Bone marrow (tissue), 2 donors: ENCODE measurements around the gene NT5C1B.

Experiments
- DNase-seq, 2 donors: peaks; one replicate each; lab custom pipeline; 2025; lab: John Stamatoyannopoulos, UW

NT5C1B gene

DNA sequence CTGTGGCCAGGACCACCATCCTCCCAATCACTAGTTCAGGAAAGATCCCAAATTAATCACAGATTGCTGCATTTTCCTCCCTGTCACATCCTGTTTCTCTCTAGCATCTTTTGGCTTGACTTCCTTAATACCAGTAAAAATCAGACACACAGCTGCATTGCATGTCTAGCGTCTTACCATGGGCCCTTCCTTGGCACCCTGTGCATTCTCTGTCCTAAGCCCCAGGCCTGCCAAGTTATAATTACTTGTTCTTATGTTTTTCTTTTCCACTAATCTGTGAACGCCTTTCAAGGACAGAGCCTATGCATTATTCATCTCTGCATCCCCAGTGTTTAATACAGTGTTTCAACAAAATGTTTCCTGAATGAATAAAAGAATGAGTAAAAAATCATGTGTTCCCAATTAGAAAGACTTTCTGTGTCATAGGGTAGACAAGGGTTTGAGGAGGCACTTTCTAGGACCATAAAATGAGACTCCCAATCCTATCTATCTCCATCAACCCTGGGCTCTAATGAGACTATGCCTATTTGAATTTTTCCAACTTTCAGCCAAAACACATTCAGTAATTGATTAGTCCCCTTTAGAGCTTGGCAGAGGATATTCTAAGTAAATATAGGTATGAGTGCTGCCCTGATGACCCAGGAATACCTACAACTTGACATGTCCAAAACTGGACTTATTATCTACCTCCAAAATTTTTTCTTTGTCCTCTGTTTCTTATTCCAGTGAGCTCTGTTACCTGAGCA is 10.3 kb upstream of the NT5C1B start:
- no peak for DNase-seq

DNA sequence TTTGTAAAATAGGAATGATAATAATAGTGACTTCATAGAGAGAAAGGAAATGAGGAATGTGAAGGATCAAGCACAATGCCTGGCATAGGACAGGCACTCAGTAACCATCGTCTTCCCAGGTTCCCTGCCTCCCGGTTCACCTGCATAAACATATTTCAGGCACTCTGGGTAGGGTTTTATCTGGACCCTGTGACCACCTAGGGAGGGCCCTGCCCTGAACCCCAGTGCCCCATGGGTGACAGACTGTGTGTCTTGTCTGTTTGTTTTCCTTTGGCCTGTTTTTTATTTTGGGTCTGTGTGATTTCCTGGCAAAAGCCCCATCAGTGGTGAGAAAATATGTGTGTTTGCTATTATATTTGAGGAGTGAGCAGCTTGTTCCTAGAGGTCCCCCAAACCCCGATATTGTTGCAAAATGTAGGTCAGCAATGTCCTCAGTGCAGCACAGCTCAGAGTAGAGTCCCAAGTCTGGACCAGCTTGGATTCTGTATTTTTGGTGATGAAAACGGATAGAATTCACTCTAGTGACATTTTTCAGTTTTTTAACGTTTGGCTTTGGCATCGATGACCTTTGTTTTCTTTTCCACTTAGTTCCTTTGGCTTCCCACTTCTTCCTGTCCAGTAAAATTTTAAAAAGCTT is 9.6 kb upstream of the NT5C1B start:
- no peak for DNase-seq

DNA sequence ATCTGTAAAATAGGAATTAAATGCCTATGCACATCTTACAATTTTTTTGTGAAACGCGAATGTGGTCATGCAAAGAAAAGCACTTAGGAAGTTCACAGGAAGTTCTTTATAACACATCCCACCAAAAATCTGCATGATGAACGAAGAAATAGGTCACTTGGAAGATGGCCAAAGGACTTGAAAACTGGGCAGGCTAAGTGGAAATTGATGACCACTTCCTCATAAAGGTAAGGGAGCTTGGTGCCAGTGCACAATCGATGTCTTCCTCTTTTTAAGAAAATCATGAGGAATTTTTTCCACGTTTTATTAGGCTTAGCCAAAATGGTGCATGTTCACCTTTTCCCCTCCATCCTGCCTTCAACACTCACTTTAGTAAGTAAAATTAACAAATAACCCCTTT is 8.2 kb upstream of the NT5C1B start:
- no peak for DNase-seq

DNA sequence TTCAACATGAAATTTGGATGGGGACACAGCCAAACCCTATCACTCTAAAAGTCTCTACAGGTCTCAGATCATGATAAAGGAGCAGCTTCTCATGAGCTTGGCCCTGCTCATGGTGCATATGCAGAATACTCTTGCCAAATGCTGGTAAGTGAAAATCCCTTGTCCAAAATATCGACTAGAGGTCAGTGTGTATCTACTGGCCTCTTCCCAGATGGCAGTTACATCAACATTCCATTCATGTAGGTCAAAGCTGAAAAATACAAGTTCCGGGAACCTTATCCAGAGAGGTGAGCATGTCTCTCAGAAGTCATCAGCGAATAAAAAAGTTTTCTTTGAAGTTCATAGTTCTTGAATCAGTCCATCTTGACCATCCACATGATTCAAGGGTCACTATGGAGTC is 7.6 kb upstream of the NT5C1B start:
- no peak for DNase-seq

DNA sequence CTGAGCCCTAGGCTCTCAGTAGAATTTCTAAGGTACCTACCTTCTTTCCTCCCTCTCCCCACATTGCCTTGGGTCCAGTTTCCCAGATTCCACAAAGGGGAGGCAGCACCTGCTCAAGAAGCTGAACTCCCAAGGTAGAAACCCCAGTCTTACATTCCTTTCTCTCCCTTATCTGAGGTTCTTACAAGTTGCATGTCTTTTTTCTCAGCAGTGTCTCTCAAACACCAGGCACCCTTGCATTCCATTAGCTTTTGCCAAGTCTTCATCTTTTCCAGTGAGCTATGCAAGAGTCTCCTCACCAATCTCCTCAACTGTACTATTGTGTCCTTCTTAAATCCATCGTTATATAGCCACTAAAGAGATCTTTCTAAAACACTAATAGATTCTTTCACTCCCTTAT is 4.1 kb upstream of the NT5C1B start:
- no peak for DNase-seq

DNA sequence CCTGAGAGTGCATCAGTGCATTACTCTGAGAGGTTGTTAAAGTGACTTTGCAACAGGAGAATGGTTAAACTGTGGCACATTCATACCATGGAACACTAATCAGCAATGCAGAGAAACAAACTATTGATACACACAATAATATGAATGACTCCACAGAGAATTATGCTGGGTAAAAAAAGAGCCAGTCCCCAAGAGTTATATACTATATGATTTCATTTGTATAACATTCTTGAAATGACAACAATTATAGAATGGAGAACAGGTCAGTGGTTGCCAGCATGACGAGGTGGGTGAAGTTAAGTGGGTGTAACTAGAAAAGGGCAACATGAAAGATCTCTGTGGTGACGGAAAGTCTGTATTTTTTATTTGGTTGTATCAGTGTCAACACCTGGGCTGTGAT is 3.0 kb upstream of the NT5C1B start:
- DNase-seq: no peak

DNA sequence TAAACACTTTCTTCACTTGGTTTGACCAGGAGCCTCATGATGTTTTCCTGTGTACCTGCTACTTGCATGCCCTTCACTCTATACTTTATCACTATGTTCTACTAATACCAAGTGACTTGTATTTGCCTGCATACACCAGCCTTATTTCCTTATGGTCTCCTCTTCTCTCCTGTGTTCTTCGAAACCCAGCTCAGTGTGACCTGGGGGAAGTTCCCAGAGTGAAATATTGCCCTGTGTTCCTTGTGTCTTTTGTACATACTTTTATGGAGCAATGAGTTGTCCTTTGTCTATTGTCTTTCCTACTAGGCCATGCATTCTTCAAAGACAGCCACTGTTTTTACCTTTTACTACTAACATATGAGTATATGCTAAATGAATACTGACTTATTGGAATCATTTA is 567 bp downstream of the NT5C1B start:
- no peak for DNase-seq

DNA sequence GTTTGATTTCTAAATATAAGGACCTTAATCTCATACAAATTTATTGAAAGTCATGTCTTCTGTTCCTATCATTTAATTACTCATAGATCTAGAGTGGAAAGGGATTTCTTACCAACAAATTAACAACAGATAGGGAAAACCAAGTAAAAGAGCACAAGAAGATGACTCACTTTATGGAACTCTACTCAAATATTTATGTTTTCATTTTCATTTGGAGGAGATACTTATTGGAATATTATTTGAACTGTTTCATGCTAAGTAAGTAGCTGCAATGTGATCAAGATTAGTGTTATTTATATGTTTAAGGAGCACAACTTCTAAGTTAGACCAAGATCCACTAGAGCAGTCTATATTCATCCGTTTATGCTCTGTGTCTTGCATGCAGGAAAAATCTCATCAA is 1.3 kb downstream of the NT5C1B start:
- DNase-seq: no peak

DNA sequence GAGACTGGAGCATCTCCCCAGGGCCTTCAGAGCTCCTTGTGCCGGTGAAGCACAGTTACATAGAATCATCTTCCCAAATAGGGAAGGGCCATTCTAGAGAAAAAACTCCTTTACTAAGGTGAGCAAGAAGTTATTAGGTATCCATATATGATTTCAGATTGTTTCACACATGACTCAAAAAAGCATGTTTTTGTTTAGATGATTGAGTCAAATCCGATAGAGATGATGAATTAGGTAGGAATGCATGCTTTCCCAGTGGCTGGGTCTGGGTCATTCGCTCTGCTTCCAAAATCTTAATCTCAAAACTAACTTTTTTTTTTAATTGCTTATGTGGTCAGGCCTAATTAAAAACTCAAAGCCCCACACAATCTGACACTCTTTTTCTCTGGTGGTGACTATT is 3.8 kb downstream of the NT5C1B start:
- no peak for DNase-seq

DNA sequence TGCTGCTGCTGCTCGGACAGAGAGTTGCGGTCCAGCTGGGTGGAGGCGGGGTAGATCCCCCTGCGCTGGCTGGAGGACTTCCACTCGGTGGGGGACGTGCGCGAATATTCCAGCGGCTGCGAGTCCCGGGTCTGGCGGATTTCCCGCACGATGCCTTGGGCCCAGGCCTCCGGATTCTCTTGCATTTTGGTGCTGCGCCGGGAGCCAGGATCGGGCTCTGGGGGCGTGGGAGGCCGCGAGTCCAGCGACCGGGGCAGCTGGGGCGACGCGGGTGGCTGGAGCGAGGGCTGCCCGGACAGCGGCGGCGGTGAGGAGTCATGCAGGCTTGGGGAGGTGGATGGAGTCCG is 4.8 kb downstream of the NT5C1B start:
- no peak for DNase-seq

DNA sequence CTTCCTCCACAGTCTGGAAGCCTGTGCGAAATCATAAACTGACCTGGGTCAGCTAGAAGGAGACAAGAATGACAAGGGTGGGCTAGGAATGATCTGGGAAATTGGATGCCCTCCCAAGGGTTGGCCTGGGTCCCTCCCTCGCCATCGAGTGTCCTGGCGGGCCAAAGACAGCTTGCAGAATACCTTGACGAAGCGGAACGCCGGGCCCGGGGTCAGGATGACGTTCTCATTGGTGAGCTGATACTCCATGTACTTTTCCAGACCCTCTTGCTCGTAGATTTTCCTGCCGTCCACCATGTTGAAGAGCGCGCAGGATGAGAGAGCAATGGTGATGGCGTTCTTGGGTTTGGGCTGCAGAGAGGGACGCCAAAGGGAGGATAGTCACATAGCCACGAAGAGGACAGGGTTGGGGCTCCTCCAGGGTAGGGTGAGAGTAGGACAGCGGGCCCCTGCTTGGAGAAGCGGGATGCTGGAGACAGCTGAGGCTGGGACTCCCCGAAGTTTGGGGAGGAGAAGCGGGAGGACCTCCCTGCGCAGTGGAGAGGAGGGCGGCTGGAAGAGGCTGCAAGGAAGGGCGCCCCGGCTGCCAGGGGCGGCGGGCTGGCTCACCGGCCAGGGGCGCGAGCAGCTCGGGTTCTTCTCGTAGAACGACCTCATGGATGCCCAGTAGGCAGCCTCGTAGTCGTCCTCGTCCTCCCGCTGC is 5.3 kb downstream of the NT5C1B start:
- DNase-seq: no peak

DNA sequence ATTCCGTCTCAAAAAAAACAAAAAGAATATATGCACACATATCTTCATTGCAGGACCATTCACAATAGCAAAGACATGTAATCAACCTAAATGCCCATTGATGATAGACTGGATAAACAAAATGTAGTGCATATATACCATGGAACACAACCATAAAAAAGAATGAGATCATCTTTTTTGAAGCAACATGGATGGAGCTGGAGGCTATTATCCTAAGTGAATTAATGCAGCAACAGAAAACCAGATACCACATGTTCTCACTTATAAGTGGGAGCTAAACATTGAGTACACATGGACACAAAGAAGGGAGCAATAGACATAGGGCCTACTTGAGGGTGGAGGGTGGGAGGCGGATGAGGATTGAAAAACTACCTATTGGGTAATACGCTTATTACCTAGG is 8.8 kb downstream of the NT5C1B start:
- no peak for DNase-seq

DNA sequence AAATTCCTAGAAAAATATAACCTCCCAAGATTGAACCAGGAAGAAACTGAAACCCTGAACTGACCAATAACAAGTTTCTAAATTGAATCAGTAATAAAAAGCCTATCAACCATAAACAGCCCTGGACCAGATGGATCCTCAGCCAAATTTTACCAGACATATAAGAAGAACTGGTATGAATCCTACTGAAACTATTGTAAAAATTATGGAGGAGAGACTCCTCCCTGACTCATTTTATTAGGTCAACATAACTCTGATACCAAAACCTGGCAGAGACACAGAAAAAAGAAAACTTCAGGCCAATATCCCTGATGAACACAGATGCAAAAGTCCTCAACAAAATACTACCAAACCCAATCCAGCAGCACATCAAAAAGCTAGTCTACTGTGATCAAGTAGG is 11.3 kb downstream of the NT5C1B start:
- DNase-seq: no peak

DNA sequence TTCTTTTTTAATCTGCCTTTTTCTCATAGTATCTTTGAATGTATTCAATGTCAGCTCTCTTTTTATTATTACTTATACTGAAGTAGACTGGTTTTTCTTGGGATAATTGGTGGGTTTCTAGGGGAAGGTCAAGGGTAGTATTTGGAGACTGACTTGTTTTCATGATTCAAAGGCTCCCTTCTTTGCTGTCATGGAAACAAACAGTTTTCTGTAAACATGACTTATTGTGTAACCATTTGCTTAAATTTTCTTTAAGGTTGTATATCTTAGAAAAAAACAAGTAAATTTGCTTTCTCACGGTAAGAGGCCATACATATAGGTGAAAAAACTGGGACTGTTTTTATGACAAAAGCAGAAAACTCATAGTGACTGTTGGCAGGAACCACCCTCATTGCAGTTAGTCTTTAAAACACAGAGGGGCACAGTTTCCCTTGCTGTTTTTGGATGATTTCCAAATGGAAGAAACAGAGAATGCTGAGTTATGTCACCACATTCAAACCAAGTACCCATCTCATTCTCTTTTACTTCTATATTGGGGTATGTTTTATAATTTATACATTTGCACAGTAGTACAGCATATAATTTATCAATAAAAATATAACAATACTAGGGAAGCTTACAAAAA is 23.1 kb downstream of the NT5C1B start:
- no peak for DNase-seq

DNA sequence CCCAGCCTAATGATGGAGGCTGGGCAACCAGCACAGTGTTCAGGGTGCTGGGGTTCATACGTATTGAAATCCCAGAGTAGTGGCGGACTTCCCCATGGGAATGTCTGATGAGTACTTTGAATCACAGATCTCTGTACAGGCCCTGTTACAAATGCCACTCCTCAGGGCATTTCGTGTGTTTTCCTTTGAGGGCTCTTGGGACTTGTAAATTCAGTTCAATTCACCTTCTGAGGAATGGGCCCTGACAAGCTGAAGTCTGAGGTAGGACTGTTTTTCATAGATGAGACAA is 28.6 kb downstream of the NT5C1B start:
- no peak for DNase-seq

DNA sequence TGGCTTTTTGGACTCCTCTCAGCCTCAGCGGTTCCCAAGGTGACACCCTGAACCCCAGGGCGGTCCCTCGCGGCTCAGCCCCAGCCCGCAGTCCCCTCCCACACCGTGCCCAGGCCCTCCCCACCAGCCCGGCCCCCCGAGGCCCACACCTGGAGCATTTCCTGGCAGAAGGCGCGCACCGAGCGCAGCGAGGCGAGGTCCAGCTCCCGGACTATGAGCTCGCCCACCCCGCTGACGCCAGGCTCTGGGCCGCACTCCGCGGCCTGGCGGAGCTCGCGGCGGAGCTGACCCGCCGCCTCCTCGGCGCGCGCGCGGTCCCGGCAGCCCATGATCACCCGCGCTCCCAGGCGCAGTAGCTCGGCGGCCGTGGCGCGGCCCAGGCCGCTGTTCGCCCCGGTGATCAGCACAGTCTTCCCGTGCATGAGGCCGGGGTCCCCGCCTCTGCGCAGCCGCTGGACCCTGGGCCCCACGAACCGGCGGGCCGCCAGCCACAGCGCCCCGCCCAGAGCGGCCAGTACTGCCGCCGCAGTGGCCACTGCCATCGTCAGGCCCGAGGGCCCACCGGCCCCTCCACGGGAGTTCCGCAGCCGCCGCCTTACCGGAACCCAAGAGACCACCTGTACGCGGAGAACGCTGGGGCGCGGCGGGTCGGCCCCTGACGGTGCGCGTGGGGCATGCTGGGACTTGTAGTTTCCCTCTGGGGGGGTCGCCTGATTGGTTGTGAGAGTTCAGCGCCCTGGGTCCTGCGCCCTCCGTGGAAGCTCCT is 29.2 kb downstream of the NT5C1B start, which contains the start of gene RDH14:
RDH14 (minus strand) TSS at position 623 of the 766 bp plus-strand sequence; CDS start at position 542, 81 bp downstream.
- peak; percentile 57 to 82 for DNase-seq

DNA sequence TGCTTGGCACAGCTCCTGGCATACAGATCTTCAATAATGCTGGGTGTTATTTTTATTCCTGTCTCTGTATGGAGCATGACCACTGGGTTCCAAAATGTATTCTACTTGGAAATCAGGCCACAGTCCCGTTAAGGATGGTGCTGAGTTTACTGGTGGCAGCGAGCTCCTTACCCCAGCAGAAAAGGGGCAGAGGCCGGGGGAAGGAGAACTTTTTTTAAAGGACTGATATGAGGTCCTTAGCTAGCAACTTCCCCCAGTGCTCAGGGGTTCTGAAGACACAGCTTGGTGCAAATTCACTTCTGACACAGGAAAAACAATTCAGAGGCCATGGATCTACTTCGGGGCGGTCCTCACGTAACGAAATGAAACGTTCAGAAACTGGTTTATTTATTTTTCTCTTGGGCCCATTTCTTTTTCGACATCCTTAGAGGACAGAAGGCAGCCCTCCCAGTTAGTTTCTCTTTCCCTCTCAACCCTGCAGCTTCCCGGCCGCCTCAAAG is 29.8 kb downstream of the NT5C1B start:
- no peak for DNase-seq

DNA sequence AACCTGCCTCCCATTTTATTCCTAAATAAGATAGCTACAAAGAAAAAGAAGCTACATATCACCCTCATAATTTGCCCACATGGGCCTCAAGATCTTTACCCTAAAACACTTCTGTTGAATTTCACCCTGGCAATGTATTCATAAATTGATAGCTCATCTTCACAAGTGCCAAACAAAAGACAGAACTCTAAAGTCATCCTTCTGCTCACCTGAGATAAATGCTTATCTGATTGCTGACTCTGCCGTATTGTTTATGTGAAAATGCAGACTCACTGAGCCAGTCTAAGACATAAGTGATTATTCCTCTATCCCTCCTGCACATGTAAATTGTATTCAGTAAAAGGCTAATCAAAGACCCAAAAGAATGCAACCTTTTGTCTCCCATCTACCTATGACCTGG is 30.9 kb downstream of the NT5C1B start:
- DNase-seq: no peak

DNA sequence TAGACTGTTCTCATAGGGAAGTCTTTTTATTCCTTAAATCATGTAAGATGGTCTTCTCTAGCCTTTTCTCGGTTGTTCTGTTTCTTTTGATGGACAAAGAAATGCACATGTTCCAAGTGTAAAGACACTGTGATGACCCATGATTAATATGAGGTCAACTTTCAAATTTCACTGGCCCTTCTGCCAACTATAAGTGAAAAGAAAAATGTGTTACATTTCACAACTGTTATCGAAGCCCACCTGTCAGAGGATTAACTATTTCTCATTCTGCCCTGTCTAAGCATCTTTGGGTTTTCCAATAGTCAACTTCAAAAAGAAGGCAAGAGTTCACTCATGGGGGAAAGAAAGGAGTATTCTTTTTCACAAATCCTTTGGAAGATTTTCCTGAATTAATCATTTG is 32.2 kb downstream of the NT5C1B start:
- no peak for DNase-seq

DNA sequence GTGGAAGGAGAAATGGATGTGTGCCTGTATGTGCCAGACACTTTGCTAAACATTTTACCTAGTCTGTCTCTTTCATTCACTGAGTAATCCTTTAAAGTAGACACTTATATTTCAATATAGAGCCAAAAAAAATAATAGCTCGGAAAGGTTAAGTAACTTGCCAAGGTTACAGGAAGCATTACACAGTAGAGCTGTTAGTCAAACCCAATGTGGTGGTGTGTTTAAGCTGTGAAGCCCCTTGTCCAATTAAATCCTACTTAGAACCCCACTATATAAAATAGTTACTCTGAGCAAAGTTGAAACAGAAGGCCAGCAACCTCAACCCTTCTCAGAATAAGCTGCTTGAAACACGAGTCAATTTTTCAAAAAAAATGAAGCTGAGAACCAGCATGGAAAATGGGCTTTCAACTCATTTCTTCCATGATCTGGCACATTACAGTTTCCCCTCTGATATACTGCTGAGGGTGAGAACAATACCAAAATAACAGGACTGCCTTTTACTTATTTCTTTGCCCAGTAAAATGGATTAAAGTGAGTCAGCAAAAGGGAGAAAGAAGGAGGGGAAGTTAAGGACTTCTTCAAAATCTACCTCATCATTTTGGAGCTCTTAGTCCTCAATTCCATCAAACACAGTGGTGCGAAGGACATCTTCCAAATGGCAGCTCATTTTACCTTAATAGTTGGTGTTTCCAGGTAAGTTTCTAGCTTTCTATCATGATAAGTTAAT is 36.9 kb downstream of the NT5C1B start:
- no peak for DNase-seq

DNA sequence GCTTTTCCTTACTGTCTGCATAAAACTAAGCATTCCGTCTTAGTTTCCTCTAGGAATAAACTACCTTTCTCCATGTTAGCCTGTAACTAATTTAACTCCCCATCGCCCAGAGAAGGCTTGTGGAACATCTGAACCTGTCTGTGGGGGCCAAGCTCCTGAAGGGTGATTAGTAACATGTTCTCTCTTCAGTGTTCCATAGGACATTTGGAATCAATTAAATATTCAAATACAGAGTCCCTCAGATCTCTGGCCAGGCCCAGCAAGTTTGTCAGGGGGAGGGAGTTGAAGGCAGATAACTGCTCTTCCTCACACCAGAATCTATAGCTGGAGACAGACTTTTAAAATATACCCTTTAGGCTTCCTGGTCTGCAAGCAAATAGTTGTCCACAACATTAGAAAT is 37.7 kb downstream of the NT5C1B start:
- no peak for DNase-seq

DNA sequence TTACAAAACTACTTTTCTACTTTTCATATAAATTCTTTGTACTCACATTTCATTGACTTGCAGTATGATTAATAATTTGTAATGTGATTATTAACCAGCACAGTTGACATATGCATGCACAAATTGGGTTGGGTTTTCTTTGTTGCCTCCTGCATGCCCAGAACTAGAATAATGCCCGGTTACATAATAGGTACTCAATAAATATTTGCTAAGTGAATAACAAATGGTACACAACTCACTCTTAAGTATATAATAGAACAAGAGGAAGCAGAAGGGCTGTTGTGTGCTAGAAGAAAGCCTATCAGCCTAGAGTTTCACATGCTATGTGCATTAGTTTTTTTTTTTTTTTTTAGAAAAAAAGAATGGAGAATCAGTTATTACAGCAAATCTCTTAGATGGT is 38.2 kb downstream of the NT5C1B start:
- DNase-seq: no peak
